Thymus (tissue), 11 donors: Measurements from ENCODE around the gene PGA3. TPM values are rescaled to one million over a fixed set of nuclear protein-coding genes. Genes with fewer than 3 reads are reported as not detected.
"Not testable (repeated sequence)": the region's sequence is repeated elsewhere in the genome, so short reads cannot be mapped to it uniquely, and the experiment has no call there.

ENCODE experiments used
- DNase-seq, 9 donors: peaks; one replicate each; pipeline ENCODE4 v3.0.0-alpha.2; 2013; ENCODE audit warnings: low spot score in 9 of 9, low read depth in 6 of 9, missing footprints in 1 of 9
- H3K27ac ChIP-seq, 2 donors: one replicate each; pipeline ENCODE4 v1.5.1; 2013; ENCODE audit warnings: control low read depth in 1 of 2, low read depth in 1 of 2, low read length in 1 of 2, mild to moderate bottlenecking in 1 of 2, moderate library complexity in 1 of 2
- H3K27me3 ChIP-seq, 2 donors: one replicate each; pipeline ENCODE4 v1.5.1; 2013; ENCODE audit warnings: low read length in 1 of 2; ENCODE audit not compliant: control insufficient read depth in 2 of 2, insufficient read depth in 1 of 2
- H3K36me3 ChIP-seq, 2 donors: one replicate each; pipeline ENCODE4 v1.5.1; 2013; ENCODE audit warnings: low read length in 1 of 2, mild to moderate bottlenecking in 1 of 2, moderate library complexity in 1 of 2; ENCODE audit not compliant: control insufficient read depth in 2 of 2, insufficient read depth in 2 of 2
- H3K4me1 ChIP-seq, 2 donors: one replicate each; pipeline ENCODE4 v1.5.1; 2013; ENCODE audit warnings: low read length in 2 of 2; ENCODE audit not compliant: control insufficient read depth in 2 of 2, insufficient read depth in 2 of 2
- H3K4me3 ChIP-seq, 2 donors: one replicate each; pipeline ENCODE4 v1.5.1; 2013; ENCODE audit warnings: low read length in 2 of 2, control low read depth in 1 of 2, mild to moderate bottlenecking in 1 of 2
- H3K9me3 ChIP-seq, 2 donors: one replicate each; pipeline ENCODE4 v1.5.1; 2013; ENCODE audit warnings: low read length in 1 of 2, mild to moderate bottlenecking in 1 of 2; ENCODE audit not compliant: control insufficient read depth in 2 of 2, insufficient read depth in 1 of 2
- WGBS: extraction: QIAGEN DNeasy Blood & Tissue Kit; methylation state at CpG from one replicate; pipeline ENCODE4 v1.1.7; 2013; 5-methylcytosine and 5-hydroxymethylcytosine counted together
- polyA plus RNA-seq: library from polyadenylated mRNA; stranded (reverse); fragments of 200-250 nt; gene quantifications from one replicate; pipeline ENCODE4 v1.2.3, GENCODE V29; 2013
- total RNA-seq: library from RNA; stranded (reverse); fragments of 120-200 nt; gene quantifications from one replicate; pipeline ENCODE4 v1.2.4, GENCODE V29; 2013
- donor health status: healthy.

Gene PGA3
- total and polyA plus RNA-seq, 2 donors, result 0.80 to 1.3 TPM

GRCh38 chr11:61161190-61162091 is 41.9 kb upstream of the PGA3 start, which contains the start of gene VPS37C:
Gene VPS37C, minus strand, starts transcription at chr11:61161426. Its CDS starts 22,597 bp downstream, at chr11:61138829.
- under 1% methylated on average over 85 of the region's 85 CpGs for WGBS
- Histone ChIP-seq H3K4me3 (peak within 1 kb of the TSS; percentile 61 to 80), H3K27ac (peak within 1 kb of the TSS; percentile 85 to 99), H3K4me1 (peaks cover 10 to 37% of the 10 kb centered on the region in 2 donors), H3K36me3 (no peaks in the 10 kb centered on the region), H3K27me3 (no peaks in the 10 kb centered on the region), H3K9me3 (no peaks in the 10 kb centered on the region)
- peak; percentile 66 to 93 (median 81) for DNase-seq

- H3K27ac ChIP-seq, result peak overlapping the region; percentile 15 to 80
- WGBS, result 92% methylated on average over 8 of the region's 8 CpGs
- H3K27me3 ChIP-seq, result no peaks in the 10 kb centered on the region
- H3K4me1 ChIP-seq, result peaks cover 10 to 37% of the 10 kb centered on the region in 2 donors
- H3K4me3 ChIP-seq, result peak overlapping the region; percentile 40 to 80
- no peaks in the 10 kb centered on the region for H3K36me3 ChIP-seq
- H3K9me3 ChIP-seq, result no peaks in the 10 kb centered on the region
- peak in 1 of 9 donors; percentile 40 for DNase-seq
Observed at GRCh38 chr11:61162092-61162941, 41.0 kb upstream of the PGA3 start.

GRCh38 chr11:61163021-61163420 is 40.3 kb upstream of the PGA3 start:
- Histone ChIP-seq H3K4me3 (no peak overlapping the region), H3K27ac (peak overlapping the region in 1 of 2 donors; percentile 17), H3K36me3 (no peaks in the 10 kb centered on the region), H3K27me3 (no peaks in the 10 kb centered on the region), H3K4me1 (peaks cover 10 to 33% of the 10 kb centered on the region in 2 donors), H3K9me3 (no peaks in the 10 kb centered on the region)
- WGBS, result 93% methylated on average over 4 of the region's 4 CpGs
- no peak for DNase-seq

- DNase-seq, result peak in 1 of 9 donors; percentile 37
- Histone ChIP-seq H3K4me3 (no peak overlapping the region), H3K27me3 (no peaks in the 10 kb centered on the region), H3K9me3 (no peaks in the 10 kb centered on the region), H3K4me1 (peaks cover 7 to 29% of the 10 kb centered on the region in 2 donors), H3K27ac (peak overlapping the region; percentile 32 to 36), H3K36me3 (no peaks in the 10 kb centered on the region)
- 80% methylated on average over 13 of the region's 13 CpGs for WGBS
Observed at GRCh38 chr11:61163714-61164605, 39.4 kb upstream of the PGA3 start.

- Histone ChIP-seq H3K36me3 (no peaks in the 10 kb centered on the region), H3K4me3 (no peak overlapping the region), H3K9me3 (no peaks in the 10 kb centered on the region), H3K27ac (peak overlapping the region in 1 of 2 donors; percentile 29), H3K27me3 (no peaks in the 10 kb centered on the region), H3K4me1 (peaks cover 7 to 26% of the 10 kb centered on the region in 2 donors)
- no peak for DNase-seq
- WGBS, result 89% methylated on average over 13 of the region's 13 CpGs
Observed at GRCh38 chr11:61164606-61165424, 38.5 kb upstream of the PGA3 start.

- H3K4me1 ChIP-seq, result peaks cover 2 to 18% of the 10 kb centered on the region in 2 donors
- not testable (repeated sequence) for H3K27ac ChIP-seq, DNase-seq, H3K4me3 ChIP-seq, H3K9me3 ChIP-seq, H3K27me3 ChIP-seq, H3K36me3 ChIP-seq
- WGBS, result 93% methylated on average over 2 of the region's 7 CpGs
Observed at GRCh38 chr11:61165785-61166184, 37.5 kb upstream of the PGA3 start.

GRCh38 chr11:61166331-61166730 is 37.0 kb upstream of the PGA3 start:
- not testable (repeated sequence) for H3K36me3 ChIP-seq, H3K27me3 ChIP-seq, DNase-seq, H3K4me3 ChIP-seq, H3K9me3 ChIP-seq, H3K27ac ChIP-seq
- H3K4me1 ChIP-seq, result peaks cover 0 to 17% of the 10 kb centered on the region in 2 donors
- whole genome bisulfite sequencing, result 97% methylated on average over 24 of the region's 31 CpGs
